ENCODE results near the gene SENP5. TPM values are rescaled to one million over a fixed set of nuclear protein-coding genes. Genes with fewer than 3 reads are reported as not detected.
"Not testable (repeated sequence)": the region's sequence is repeated elsewhere in the genome, so short reads cannot be mapped to it uniquely, and the experiment has no call there.

The SENP5 gene
- total and polyA plus RNA-seq, 2 experiments from 2014 or later: 16.9 to 36.2 TPM

- TF ChIP-seq EZH2phosphoT487 (IDR thresholded peaks at IDR 0.05; ENCODE audit: insufficient read depth, low read depth): no peak
- no peak for TF ChIP-seq EZH2 (IDR thresholded peaks at IDR 0.05; ENCODE audit: insufficient read depth, poor library complexity, severe bottlenecking)
Observed at GRCh38 chr3:196942915-196943277, 75.2 kb downstream of the SENP5 start.

GRCh38 chr3:196944037-196944790, 76.5 kb downstream of the SENP5 start:
- H3K9me3 ChIP-seq (ENCODE audit: low read depth); in situ Hi-C loops (cut with MboI); H2AFZ ChIP-seq; H3K36me3 ChIP-seq (ENCODE audit: low read depth); H3K9me2 ChIP-seq (ENCODE audit: insufficient read depth); H4K20me1 ChIP-seq (ENCODE audit: insufficient read depth); DNase-seq; H3K27me3 ChIP-seq (replicated peaks; ENCODE audit: insufficient read depth); H3K27ac ChIP-seq; H3F3A ChIP-seq (ENCODE audit: insufficient read depth): not testable (repeated sequence)
- Histone ChIP-seq H3K9ac (peak overlapping the region; percentile 95), H3K4me3 (peak overlapping the region; percentile 85), H3K79me2 (ENCODE audit: insufficient read depth) (peaks cover 57% of the 10 kb centered on the region), H3K4me2 (ENCODE audit: unreplicated experiment) (peak overlapping the region; percentile 88), H3K4me1 (ENCODE audit: insufficient read depth) (peaks cover 12% of the 10 kb centered on the region)
- 66 to 72% methylated on average over 14 of the region's 14 CpGs for WGBS, 2 experiments (ENCODE audit: low coverage in 1 of 2, low lambda C conversion rate in 2 of 2, missing lambda C conversion rate in 2 of 2)

More at GRCh38 chr3:196942915-196943277, 75.2 kb downstream of the SENP5 start:
- peak; percentile 53 for DNase-seq
- in situ Hi-C loops (cut with MboI): no loop called here
- peaks cover 17% of the 10 kb centered on the region for H3F3A ChIP-seq (ENCODE audit: insufficient read depth)
- H3K27ac ChIP-seq: peak overlapping the region; percentile 95
- 1 to 3% methylated on average over 25 of the region's 25 CpGs for WGBS, 2 experiments (ENCODE audit: low coverage in 1 of 2, low lambda C conversion rate in 2 of 2, missing lambda C conversion rate in 2 of 2)
- peaks cover 12% of the 10 kb centered on the region for H3K4me1 ChIP-seq (ENCODE audit: insufficient read depth)
- peaks cover 16% of the 10 kb centered on the region; the same call in 1 of the 2 replicates for H3K36me3 ChIP-seq (ENCODE audit: low read depth)
- H3K79me2 ChIP-seq (ENCODE audit: insufficient read depth): peaks cover 70% of the 10 kb centered on the region
- no peaks in the 10 kb centered on the region for H3K9me2 ChIP-seq (ENCODE audit: insufficient read depth)
- peak overlapping the region; percentile 73 for H2AFZ ChIP-seq
- H4K20me1 ChIP-seq (ENCODE audit: insufficient read depth): no peaks in the 10 kb centered on the region
- peak overlapping the region; percentile 88 for H3K4me2 ChIP-seq (ENCODE audit: unreplicated experiment)
- peak overlapping the region; percentile 85 for H3K4me3 ChIP-seq
- H3K9ac ChIP-seq: peak overlapping the region; percentile 95
- no peaks in the 10 kb centered on the region for H3K27me3 ChIP-seq (replicated peaks; ENCODE audit: insufficient read depth)
- H3K9me3 ChIP-seq (ENCODE audit: low read depth): no peaks in the 10 kb centered on the region

GRCh38 chr3:196947136-196947859, 79.6 kb downstream of the SENP5 start:
- H3K27ac ChIP-seq: no peak overlapping the region
- H3K36me3 ChIP-seq (ENCODE audit: low read depth): no peaks in the 10 kb centered on the region
- H3K9me3 ChIP-seq (ENCODE audit: low read depth): no peaks in the 10 kb centered on the region
- no peaks in the 10 kb centered on the region for H3K27me3 ChIP-seq (replicated peaks; ENCODE audit: insufficient read depth)
- 0 out of 2 replicates have a peak, but pooled peaks cover 5% of the 10 kb centered on the region for H3K4me1 ChIP-seq (ENCODE audit: insufficient read depth)
- peaks cover 32% of the 10 kb centered on the region for H3K79me2 ChIP-seq (ENCODE audit: insufficient read depth)
- no peak overlapping the region for H3K9ac ChIP-seq
- in situ Hi-C loops (cut with MboI): no loop called here
- no peaks in the 10 kb centered on the region for H3K9me2 ChIP-seq (ENCODE audit: insufficient read depth)
- no peak overlapping the region for H3K4me3 ChIP-seq
- H2AFZ ChIP-seq: no peak overlapping the region
- peak; percentile 39 for DNase-seq
- 74 to 75% methylated on average over 10 of the region's 10 CpGs for WGBS, 2 experiments (ENCODE audit: low coverage in 1 of 2, low lambda C conversion rate in 2 of 2, missing lambda C conversion rate in 2 of 2)
- H3F3A ChIP-seq (ENCODE audit: insufficient read depth): no peaks in the 10 kb centered on the region
- no peaks in the 10 kb centered on the region for H4K20me1 ChIP-seq (ENCODE audit: insufficient read depth)
- no peak for TF ChIP-seq EZH2phosphoT487 (IDR thresholded peaks at IDR 0.05; ENCODE audit: insufficient read depth, low read depth)
- TF ChIP-seq EZH2 (IDR thresholded peaks at IDR 0.05; ENCODE audit: insufficient read depth, poor library complexity, severe bottlenecking): no peak
- H3K4me2 ChIP-seq (ENCODE audit: unreplicated experiment): no peak overlapping the region

GRCh38 chr3:196947860-196948441, 80.2 kb downstream of the SENP5 start:
- Histone ChIP-seq H4K20me1 (ENCODE audit: insufficient read depth) (no peaks in the 10 kb centered on the region), H3K4me2 (ENCODE audit: unreplicated experiment) (no peak overlapping the region), H3K9me3 (ENCODE audit: low read depth) (no peaks in the 10 kb centered on the region), H3K9me2 (ENCODE audit: insufficient read depth) (no peaks in the 10 kb centered on the region), H3K4me3 (no peak overlapping the region), H3K9ac (no peak overlapping the region), H3K36me3 (ENCODE audit: low read depth) (no peaks in the 10 kb centered on the region), H3K27ac (no peak overlapping the region), H2AFZ (no peak overlapping the region), H3F3A (ENCODE audit: insufficient read depth) (no peaks in the 10 kb centered on the region), H3K27me3 (replicated peaks; ENCODE audit: insufficient read depth) (no peaks in the 10 kb centered on the region), H3K79me2 (ENCODE audit: insufficient read depth) (peaks cover 28% of the 10 kb centered on the region), H3K4me1 (ENCODE audit: insufficient read depth) (0 out of 2 replicates have a peak, but pooled peaks cover 5% of the 10 kb centered on the region)
- in situ Hi-C loops (cut with MboI): no loop called here
- DNase-seq: no peak
- 80 to 81% methylated on average over 28 of the region's 28 CpGs for WGBS, 2 experiments (ENCODE audit: low coverage in 1 of 2, low lambda C conversion rate in 2 of 2, missing lambda C conversion rate in 2 of 2)
- TF ChIP-seq EZH2phosphoT487 (IDR thresholded peaks at IDR 0.05; ENCODE audit: insufficient read depth, low read depth) (no peak), EZH2 (IDR thresholded peaks at IDR 0.05; ENCODE audit: insufficient read depth, poor library complexity, severe bottlenecking) (no peak)

Data from GM23248 (cell line).